ENCODE measurements around the gene ATE1. TPM values are rescaled to one million over a fixed set of nuclear protein-coding genes. Genes with fewer than 3 reads are reported as not detected.

Gene ATE1
- total RNA-seq, 1 donor from 2014 or later = 34.4 TPM

DNA sequence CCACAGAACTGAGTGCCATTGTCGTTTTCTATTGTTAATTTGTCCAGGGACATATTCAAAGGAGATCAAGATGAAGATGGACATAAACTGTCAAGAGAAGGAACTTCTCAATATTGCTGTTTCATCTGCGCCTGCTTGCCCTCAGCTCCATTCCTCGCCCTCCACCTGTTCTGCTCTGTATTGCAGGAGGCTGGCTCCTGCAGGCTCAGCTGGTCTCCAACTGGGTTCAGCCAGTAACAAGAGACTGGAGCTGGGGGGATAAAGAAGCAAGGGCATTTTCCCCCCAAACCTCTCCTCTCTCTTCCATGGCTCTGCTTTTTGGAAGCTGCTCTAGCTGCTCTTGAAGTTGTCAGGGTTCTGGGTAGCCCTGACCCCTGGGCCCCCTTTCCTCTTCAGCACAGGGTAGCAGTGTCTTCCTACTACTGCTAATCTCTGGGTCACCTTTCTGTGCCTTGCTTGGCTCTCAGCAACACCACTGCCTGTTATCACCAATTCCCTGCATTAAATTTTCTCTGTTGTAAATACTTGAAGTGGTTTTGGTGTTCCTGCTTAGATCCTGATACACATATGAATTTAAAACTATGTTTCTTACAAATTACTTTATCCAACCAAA lies 180.6 kb downstream of the ATE1 start:
- Histone ChIP-seq H3K4me1 (peaks cover 5% of the 10 kb centered on the region), H3K36me3 (peaks cover 14% of the 10 kb centered on the region), H3K4me3 (no peak overlapping the region), H3K27me3 (ENCODE audit: low read depth) (no peaks in the 10 kb centered on the region), H3K9me3 (replicated peaks) (no peaks in the 10 kb centered on the region), H3K27ac (replicated peaks) (no peak overlapping the region)
- intact Hi-C loops (cut with micrococcal nuclease) = no loop called here
- DNase-seq = no peak
- TF ChIP-seq, protein P1, sequence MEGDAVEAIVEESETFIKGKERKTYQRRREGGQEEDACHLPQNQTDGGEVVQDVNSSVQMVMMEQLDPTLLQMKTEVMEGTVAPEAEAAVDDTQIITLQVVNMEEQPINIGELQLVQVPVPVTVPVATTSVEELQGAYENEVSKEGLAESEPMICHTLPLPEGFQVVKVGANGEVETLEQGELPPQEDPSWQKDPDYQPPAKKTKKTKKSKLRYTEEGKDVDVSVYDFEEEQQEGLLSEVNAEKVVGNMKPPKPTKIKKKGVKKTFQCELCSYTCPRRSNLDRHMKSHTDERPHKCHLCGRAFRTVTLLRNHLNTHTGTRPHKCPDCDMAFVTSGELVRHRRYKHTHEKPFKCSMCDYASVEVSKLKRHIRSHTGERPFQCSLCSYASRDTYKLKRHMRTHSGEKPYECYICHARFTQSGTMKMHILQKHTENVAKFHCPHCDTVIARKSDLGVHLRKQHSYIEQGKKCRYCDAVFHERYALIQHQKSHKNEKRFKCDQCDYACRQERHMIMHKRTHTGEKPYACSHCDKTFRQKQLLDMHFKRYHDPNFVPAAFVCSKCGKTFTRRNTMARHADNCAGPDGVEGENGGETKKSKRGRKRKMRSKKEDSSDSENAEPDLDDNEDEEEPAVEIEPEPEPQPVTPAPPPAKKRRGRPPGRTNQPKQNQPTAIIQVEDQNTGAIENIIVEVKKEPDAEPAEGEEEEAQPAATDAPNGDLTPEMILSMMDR (IDR thresholded peaks at IDR 0.05; ENCODE audit: borderline replicate concordance) = no peak

DNA sequence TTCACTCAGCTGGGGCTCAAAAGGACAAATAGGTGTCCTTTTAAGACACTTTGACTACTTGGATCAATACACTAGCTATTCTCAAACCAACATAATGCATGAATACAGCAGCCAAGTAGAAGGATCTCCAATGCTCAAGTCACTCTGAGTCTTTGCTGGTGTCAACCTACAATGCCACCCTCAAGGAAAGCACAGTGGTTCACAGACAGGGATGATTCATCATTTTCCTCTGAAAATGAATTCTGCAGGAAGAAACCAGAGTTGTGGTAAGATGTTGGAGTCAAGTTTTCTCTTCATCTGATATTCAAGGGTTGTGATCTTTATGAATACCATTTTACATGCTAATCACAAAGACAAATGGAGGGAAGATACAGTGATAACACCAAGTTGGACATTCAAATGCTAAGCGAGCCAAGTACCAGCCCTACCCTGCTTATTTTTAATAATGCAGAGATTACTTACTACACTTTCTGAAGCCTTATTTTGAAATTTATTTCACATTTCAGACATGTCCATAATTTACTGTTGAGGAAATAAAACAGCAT lies 186.5 kb downstream of the ATE1 start:
- intact Hi-C loops (cut with micrococcal nuclease) = no loop called here

DNA sequence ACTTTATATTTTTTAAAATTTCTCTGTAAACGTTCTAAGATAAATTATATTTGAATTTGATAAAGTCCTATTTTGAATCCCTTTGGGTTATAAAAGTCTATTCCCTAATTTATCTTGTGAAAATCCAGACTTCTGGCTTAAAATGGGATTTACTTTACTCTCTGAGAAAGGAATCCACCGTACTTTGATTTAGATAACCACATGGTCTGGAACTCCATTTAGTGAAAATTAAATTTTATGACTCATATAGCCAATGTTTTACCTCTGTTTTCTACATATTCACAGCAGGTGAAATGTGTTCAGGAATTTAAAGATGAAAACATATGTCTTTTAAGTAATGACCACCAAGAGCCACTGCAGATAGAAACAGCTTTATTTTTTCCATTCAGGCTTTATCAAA lies 187.8 kb downstream of the ATE1 start:
- TF ChIP-seq, protein P1 (IDR thresholded peaks at IDR 0.05; ENCODE audit: borderline replicate concordance) = no peak
- H3K27ac ChIP-seq (replicated peaks) = no peak overlapping the region
- no peak for DNase-seq
- H3K27me3 ChIP-seq (ENCODE audit: low read depth) = peaks cover 5% of the 10 kb centered on the region
- no peak overlapping the region for H3K4me3 ChIP-seq
- intact Hi-C loops (cut with micrococcal nuclease) = no loop called here
- peaks cover 28% of the 10 kb centered on the region for H3K36me3 ChIP-seq
- no peaks in the 10 kb centered on the region for H3K9me3 ChIP-seq (replicated peaks)
- peaks cover 16% of the 10 kb centered on the region for H3K4me1 ChIP-seq

More for the DNA sequence above, 186.5 kb downstream of the ATE1 start:
- Histone ChIP-seq H3K27ac (replicated peaks) (no peak overlapping the region), H3K9me3 (replicated peaks) (no peaks in the 10 kb centered on the region), H3K4me1 (peaks cover 12% of the 10 kb centered on the region), H3K4me3 (no peak overlapping the region), H3K27me3 (ENCODE audit: low read depth) (no peaks in the 10 kb centered on the region), H3K36me3 (peaks cover 28% of the 10 kb centered on the region)
- DNase-seq = no peak
- TF ChIP-seq, protein P1 (IDR thresholded peaks at IDR 0.05; ENCODE audit: borderline replicate concordance) = no peak

DNA sequence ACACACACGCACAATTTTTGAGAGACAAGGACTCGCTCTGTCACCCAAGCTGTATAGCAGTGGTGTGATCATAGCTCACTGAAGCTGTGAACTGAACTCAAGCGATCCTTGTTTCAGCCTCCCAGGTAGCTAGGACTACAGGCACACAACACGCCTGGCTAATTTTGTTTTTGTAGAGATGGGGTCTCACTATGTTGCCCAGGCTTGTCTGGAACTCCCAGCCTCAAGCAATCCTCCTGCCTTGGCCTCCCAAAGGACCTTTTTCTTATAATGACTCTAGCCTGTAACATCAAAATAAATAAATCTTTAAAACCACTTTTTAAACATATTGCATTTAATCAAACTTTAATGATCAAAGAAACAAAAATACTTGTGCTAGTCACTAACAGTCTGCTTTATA lies 188.7 kb downstream of the ATE1 start:
- intact Hi-C loops (cut with micrococcal nuclease) = loop anchor here (5.0 kb wide), 1 partner anchor 797 kb away; no protein-coding TSS in a partner anchor
- TF ChIP-seq, protein P1 (IDR thresholded peaks at IDR 0.05; ENCODE audit: borderline replicate concordance) = no peak

DNA sequence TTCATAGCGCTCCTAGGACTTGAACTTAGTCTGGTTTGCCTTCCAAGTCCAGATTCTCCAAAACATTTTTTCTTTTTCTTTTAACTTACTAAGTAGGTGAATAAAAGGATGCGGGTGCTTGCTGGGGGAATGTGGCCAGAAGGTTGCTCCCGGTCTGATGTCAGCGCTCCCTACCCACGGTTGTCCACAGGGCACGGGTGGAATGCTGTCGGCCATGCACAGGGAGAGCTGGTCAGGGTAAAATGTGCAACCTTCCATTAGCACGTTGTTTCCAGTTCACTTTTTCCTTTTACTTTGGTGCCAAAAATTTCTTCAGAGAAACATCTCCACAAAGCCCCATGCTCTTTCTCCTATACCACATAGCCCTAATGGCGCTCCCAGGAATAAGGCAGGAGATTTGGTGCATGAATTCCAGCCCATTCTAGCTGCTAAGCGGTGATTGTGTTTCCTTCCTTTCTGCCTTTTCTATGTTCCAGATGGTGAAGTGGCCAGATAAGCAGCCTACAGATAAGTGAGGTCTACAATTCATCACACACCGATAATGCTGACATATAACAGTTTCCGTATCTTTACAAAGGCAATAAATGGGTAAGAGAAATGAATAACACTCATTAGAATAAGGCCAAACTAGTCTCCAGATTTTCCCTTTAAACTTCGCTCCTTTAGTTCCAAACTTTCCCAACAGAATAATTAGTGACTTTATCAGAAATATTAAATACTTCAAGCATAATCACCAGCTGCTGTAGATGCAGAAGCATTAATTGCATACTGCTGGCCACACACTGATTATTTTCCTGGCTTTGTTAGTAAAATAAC lies 191.3 kb downstream of the ATE1 start:
- no peaks in the 10 kb centered on the region for H3K9me3 ChIP-seq (replicated peaks)
- H3K4me1 ChIP-seq = peaks cover 19% of the 10 kb centered on the region
- TF ChIP-seq, protein P1 (IDR thresholded peaks at IDR 0.05; ENCODE audit: borderline replicate concordance) = no peak
- no peak overlapping the region for H3K27ac ChIP-seq (replicated peaks)
- no peak overlapping the region for H3K4me3 ChIP-seq
- DNase-seq = no peak
- peaks cover 6% of the 10 kb centered on the region for H3K36me3 ChIP-seq
- intact Hi-C loops (cut with micrococcal nuclease) = loop anchor here (5.0 kb wide), 1 partner anchor 794 kb away; no protein-coding TSS in a partner anchor
- H3K27me3 ChIP-seq (ENCODE audit: low read depth) = peaks cover 37% of the 10 kb centered on the region

More for the DNA sequence above, 188.7 kb downstream of the ATE1 start:
- Histone ChIP-seq H3K4me1 (peaks cover 19% of the 10 kb centered on the region), H3K27me3 (ENCODE audit: low read depth) (peaks cover 13% of the 10 kb centered on the region), H3K36me3 (peaks cover 28% of the 10 kb centered on the region), H3K27ac (replicated peaks) (no peak overlapping the region), H3K9me3 (replicated peaks) (no peaks in the 10 kb centered on the region), H3K4me3 (no peak overlapping the region)
- DNase-seq = no peak

All from left ventricle myocardium inferior (tissue), 1 donor.